Endothelial cell of umbilical vein (primary cell): ENCODE results near the gene GTF2IRD1. TPM values are rescaled to one million over a fixed set of nuclear protein-coding genes. Genes with fewer than 3 reads are reported as not detected.

ENCODE experiments used
- BruUV-seq: library from RNA; stranded (reverse); fragments of 400-500 nt; replicated peaks from 2 replicates; lab custom pipeline; 2021; lab: Mats Ljungman, UMichigan
- CTCF ChIA-PET: fragments of 300-600, 350-600 bp; sonication (Branson Sonifier 250); formaldehyde crosslinking; loops from one replicate; lab custom pipeline; 2021; ENCODE audit warnings: antibody characterized with exemption, inconsistent platforms; lab: Charles Lee
- POLR2A ChIA-PET: fragments of 300-600, 350-600 bp; sonication (Branson Sonifier 250); formaldehyde crosslinking; loops from one replicate; lab custom pipeline; 2021; ENCODE audit warnings: antibody characterized with exemption, inconsistent platforms; lab: Charles Lee
- DNase-seq: peaks from one replicate; pipeline ENCODE4 v3.0.0-alpha.2; 2011; ENCODE audit warnings: low read depth, low spot score
- FAIRE-seq: peaks from 2 replicates; lab custom pipeline; 2011; peaks lifted over from hg19 to GRCh38; lab: Jason Lieb, UNC
- H2AFZ ChIP-seq: 2 replicates; pipeline ENCODE4 v1.6.0; 2012; ENCODE audit warnings: low read depth, low read length, control low read depth, inconsistent platforms
- H3K27ac ChIP-seq: 2 replicates; pipeline ENCODE4 v1.5.1; 2011; ENCODE audit warnings: low read depth, mild to moderate bottlenecking, control low read depth, low read length, moderate library complexity; ENCODE audit not compliant: insufficient read depth
- H3K27me3 ChIP-seq, 2 experiments: 2 replicates each; pipeline versions ENCODE4 v1.6.0 to v1.6.1; 2011; ENCODE audit warnings: low read length in 2 of 2, mixed read lengths in 1 of 2; ENCODE audit not compliant: control insufficient read depth in 2 of 2, insufficient read depth in 2 of 2
- H3K36me3 ChIP-seq, 2 experiments: 2 replicates in 1 of 2; 3 replicates in 1 of 2; pipeline ENCODE4 v1.5.1; 2011; ENCODE audit warnings: low read length in 2 of 2, mild to moderate bottlenecking in 1 of 2, moderate library complexity in 1 of 2; ENCODE audit not compliant: control insufficient read depth in 2 of 2, insufficient read depth in 2 of 2; ENCODE audit errors: extremely low read depth in 1 of 2
- H3K4me1 ChIP-seq: 3 replicates; pipeline ENCODE4 v1.5.1; 2011; ENCODE audit warnings: mild to moderate bottlenecking, low read length; ENCODE audit not compliant: control insufficient read depth, insufficient read depth; ENCODE audit errors: extremely low read depth
- H3K4me2 ChIP-seq: 2 replicates; pipeline ENCODE4 v1.6.1; 2011; ENCODE audit warnings: low read length, control low read depth, mixed read lengths; ENCODE audit not compliant: insufficient read depth
- H3K4me3 ChIP-seq, 3 experiments: fragments of 200-600 bp in 1 of 3; sonication (generic), shearing (Covaris generic) in 1 of 3; replicated peaks in 1 of 3; 2 replicates each; pipeline ENCODE4 v1.5.1; 2011 to 2016; ENCODE audit warnings: control low read depth in 3 of 3, low read length in 3 of 3, mild to moderate bottlenecking in 2 of 3, inconsistent platforms in 1 of 3, low read depth in 1 of 3, moderate library complexity in 1 of 3; ENCODE audit not compliant: insufficient read depth in 1 of 3
- H3K79me2 ChIP-seq: 2 replicates; pipeline ENCODE4 v1.6.0; 2012; ENCODE audit warnings: low read length, inconsistent platforms; ENCODE audit not compliant: control insufficient read depth, insufficient read depth
- H3K9ac ChIP-seq: replicated peaks from 2 replicates; pipeline ENCODE3; 2011; ENCODE audit warnings: low read length, control low read depth; ENCODE audit not compliant: insufficient read depth; ENCODE audit errors: extremely low read depth
- H3K9me1 ChIP-seq: replicated peaks from 3 replicates; pipeline ENCODE4 v1.6.0; 2011; ENCODE audit warnings: mild to moderate bottlenecking, low read length; ENCODE audit not compliant: control insufficient read depth, insufficient read depth; ENCODE audit errors: extremely low read depth
- H3K9me3 ChIP-seq: replicated peaks from 2 replicates; pipeline ENCODE4 v1.5.1; 2012; ENCODE audit warnings: low read length, inconsistent platforms; ENCODE audit not compliant: control insufficient read depth, insufficient read depth
- H4K20me1 ChIP-seq: replicated peaks from 2 replicates; pipeline ENCODE3; 2011; ENCODE audit warnings: mild to moderate bottlenecking, low read length; ENCODE audit not compliant: control insufficient read depth, insufficient read depth; ENCODE audit errors: extremely low read depth
- EZH2 ChIP-seq: IDR thresholded peaks from 2 replicates; pipeline ENCODE4 v1.6.1; 2012; ENCODE audit warnings: borderline replicate concordance, low read depth, mild to moderate bottlenecking, moderate library complexity, low read length, inconsistent platforms; ENCODE audit not compliant: severe bottlenecking
- FOS ChIP-seq: IDR thresholded peaks from 2 replicates; pipeline ENCODE4 v1.6.1; 2011; ENCODE audit warnings: mild to moderate bottlenecking, low read length, moderate library complexity, borderline replicate concordance; ENCODE audit not compliant: insufficient read depth
- GATA2 ChIP-seq: IDR thresholded peaks from 2 replicates; pipeline ENCODE4 v1.7.0; 2011; ENCODE audit warnings: low read depth, mild to moderate bottlenecking, moderate library complexity, mixed read lengths, low read length; ENCODE audit not compliant: insufficient read length, insufficient read depth
- JUN ChIP-seq: IDR thresholded peaks from 2 replicates; pipeline ENCODE4 v1.6.1; 2011; ENCODE audit warnings: borderline replicate concordance, low read depth; ENCODE audit not compliant: insufficient read length, insufficient read depth
- MAX ChIP-seq: IDR thresholded peaks from 2 replicates; pipeline ENCODE4 v1.6.1; 2011; ENCODE audit not compliant: insufficient read depth, insufficient read length
- MYC ChIP-seq: IDR thresholded peaks from one replicate; pipeline ENCODE4 v1.6.1; 2011; ENCODE audit warnings: mild to moderate bottlenecking, low read depth, low read length
- POLR2A ChIP-seq: IDR thresholded peaks from 2 replicates; pipeline ENCODE4 v1.6.1; 2012; ENCODE audit warnings: low read depth, mild to moderate bottlenecking, control low read depth, low read length
- POLR2AphosphoS5 ChIP-seq: IDR thresholded peaks from 2 replicates; pipeline ENCODE4 v1.6.1; 2012; ENCODE audit warnings: low read depth, mild to moderate bottlenecking, control low read depth, low read length, moderate library complexity; ENCODE audit not compliant: insufficient read depth
- dilution Hi-C: fragments of 300-500 bp; cut with MboI; formaldehyde crosslinking; loops from one replicate; pipeline ENCODE4 v1.15.0; 2019; ENCODE audit warnings: low sequenced_read_pairs; ENCODE audit not compliant: extremely low pct_ligation_motif_present
- intact Hi-C: fragments of 100-400 bp; cut with micrococcal nuclease; formaldehyde crosslinking; loops from one replicate; pipeline ENCODE4 v1.10.0; 2022
- polyA plus RNA-seq, 4 experiments: library from polyadenylated mRNA; depleted of rRNA in 3 of 4; stranded (reverse) in 3 of 4; unstranded in 1 of 4; fragments of >200 nt; gene quantifications; 2 replicates each; pipeline versions ENCODE4 v1.2.1 to v1.2.3, GENCODE V29; 2011 to 2012; ENCODE audit warnings: missing spikeins in 1 of 4
- total RNA-seq: library from RNA; stranded (reverse); gene quantifications from 2 replicates; pipeline ENCODE4 v1.2.3, GENCODE V29; 2021
- TF ChIP-seq, protein P1 (sequence below), 2 donors: IDR thresholded peaks; 1 replicate in 1 of 2; 2 replicates in 1 of 2; pipeline ENCODE4 v1.5.1; 2011; ENCODE audit warnings: low read length in 2 of 2, mild to moderate bottlenecking in 2 of 2, moderate library complexity in 2 of 2, control low read depth in 1 of 2, inconsistent platforms in 1 of 2, low read depth in 1 of 2; ENCODE audit not compliant: insufficient read depth in 1 of 2; ENCODE audit errors: extremely low read depth in 1 of 2

Gene GTF2IRD1
- total and polyA plus RNA-seq, 2 donors (not counting 3 experiments of a cell fraction or from before 2014, with no cell fraction given), result 14.2 to 24.2 TPM

DNA sequence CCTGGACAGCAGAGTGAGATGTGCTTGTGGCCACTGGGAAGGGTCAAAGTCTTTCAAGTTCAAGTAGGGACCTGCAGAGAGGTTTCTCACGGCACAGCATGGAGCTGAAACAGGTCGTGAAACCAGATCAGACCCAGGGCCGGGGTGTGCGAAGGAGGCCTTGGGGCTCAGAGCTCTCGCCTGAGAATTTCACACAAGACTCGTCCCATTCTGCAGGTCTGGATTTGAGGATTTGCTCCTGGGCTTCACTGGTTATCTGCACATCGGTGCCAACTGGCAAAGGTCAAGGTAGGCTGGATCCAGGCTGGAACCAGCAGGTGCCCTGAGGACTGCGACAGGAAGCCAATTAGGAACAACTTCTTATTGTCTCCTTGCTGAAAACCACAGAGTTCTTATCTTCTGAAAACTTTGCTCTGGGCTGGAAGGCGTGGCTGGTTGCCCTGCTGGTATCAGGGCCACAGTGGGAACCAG, 179.8 kb downstream of the GTF2IRD1 start:
- intact Hi-C loops, result no loop called here
- BruUV-seq, result no TSS peak

More for the DNA sequence above, 179.8 kb downstream of the GTF2IRD1 start:
- TF ChIP-seq, protein P1, sequence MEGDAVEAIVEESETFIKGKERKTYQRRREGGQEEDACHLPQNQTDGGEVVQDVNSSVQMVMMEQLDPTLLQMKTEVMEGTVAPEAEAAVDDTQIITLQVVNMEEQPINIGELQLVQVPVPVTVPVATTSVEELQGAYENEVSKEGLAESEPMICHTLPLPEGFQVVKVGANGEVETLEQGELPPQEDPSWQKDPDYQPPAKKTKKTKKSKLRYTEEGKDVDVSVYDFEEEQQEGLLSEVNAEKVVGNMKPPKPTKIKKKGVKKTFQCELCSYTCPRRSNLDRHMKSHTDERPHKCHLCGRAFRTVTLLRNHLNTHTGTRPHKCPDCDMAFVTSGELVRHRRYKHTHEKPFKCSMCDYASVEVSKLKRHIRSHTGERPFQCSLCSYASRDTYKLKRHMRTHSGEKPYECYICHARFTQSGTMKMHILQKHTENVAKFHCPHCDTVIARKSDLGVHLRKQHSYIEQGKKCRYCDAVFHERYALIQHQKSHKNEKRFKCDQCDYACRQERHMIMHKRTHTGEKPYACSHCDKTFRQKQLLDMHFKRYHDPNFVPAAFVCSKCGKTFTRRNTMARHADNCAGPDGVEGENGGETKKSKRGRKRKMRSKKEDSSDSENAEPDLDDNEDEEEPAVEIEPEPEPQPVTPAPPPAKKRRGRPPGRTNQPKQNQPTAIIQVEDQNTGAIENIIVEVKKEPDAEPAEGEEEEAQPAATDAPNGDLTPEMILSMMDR (IDR thresholded peaks at IDR 0.05; ENCODE audit: extremely low read depth in 1 of 2, insufficient read depth in 1 of 2, low read depth in 1 of 2, low read length in 2 of 2), result no peak
- TF ChIP-seq POLR2AphosphoS5 (no peak), POLR2A (no peak), JUN (no peak), GATA2 (no peak), FOS (no peak), MYC (no peak), EZH2 (no peak), MAX (no peak)
- Histone ChIP-seq H3K27ac (no peak overlapping the region), H3K9me3 (no peaks in the 10 kb centered on the region), H3K79me2 (no peaks in the 10 kb centered on the region), H4K20me1 (no peaks in the 10 kb centered on the region), H3K4me3 (no peak overlapping the region), H3K9me1 (no peaks in the 10 kb centered on the region), H2AFZ (no peak overlapping the region), H3K4me1 (no peaks in the 10 kb centered on the region), H3K9ac (no peak overlapping the region), H3K4me2 (no peak overlapping the region), H3K36me3 (no peaks in the 10 kb centered on the region), H3K27me3 (no peaks in the 10 kb centered on the region)
- DNase-seq, result no peak
- ChIA-PET CTCF (no interaction called here), POLR2A (no interaction called here)
- dilution Hi-C loops, result no loop called here
- FAIRE-seq, result no peak
